ENCODE measurements around the gene ACOT4. TPM values are rescaled to one million over a fixed set of nuclear protein-coding genes. Genes with fewer than 3 reads are reported as not detected.
A peak's percentile ranks its signal among the peaks of the same experiment; 100 is the strongest.

ACOT4 gene
- total RNA-seq, 2 experiments from 2014 or later, result not detected

DNA sequence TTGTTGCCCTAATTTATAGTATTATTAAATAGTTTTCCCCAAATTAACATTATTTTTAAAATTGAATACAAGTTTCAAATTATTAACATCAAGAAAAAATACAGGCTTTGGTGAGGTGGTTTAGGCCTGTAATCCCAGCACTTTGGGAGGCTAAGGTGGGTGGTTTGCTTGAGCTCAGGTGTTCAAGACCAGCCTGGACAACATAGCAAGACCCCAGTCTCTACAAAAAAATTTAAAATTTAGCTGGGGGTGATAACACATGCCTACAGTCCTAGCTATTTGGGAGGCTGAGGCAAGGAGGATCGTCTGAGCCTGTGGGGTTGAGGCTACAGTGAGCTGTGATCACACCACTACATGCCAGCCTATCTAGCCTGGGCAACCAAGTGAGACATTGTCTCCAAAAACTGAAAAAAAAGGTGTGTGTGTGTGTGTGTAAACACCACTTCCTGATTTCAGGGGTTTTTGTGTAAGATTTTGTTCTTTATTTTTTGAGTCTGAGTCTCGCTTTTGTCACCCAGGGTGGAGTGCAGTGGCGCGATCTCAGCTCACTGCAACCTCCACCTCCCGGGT is 49.2 kb downstream of the ACOT4 start:
- no peak for DNase-seq (ENCODE audit: low spot score)
- Histone ChIP-seq H3K36me3 (ENCODE audit: insufficient read depth, low read length) (no peaks in the 10 kb centered on the region), H3K4me3 (ENCODE audit: low read depth, low read length, poor library complexity, severe bottlenecking) (no peak overlapping the region), H2AFZ (ENCODE audit: low read length) (no peak overlapping the region), H3K79me2 (ENCODE audit: insufficient read depth, low read depth, low read length) (no peaks in the 10 kb centered on the region), H3K27ac (ENCODE audit: low read depth, low read length, poor library complexity, severe bottlenecking) (no peak overlapping the region), H4K20me1 (ENCODE audit: insufficient read depth, low read length) (no peaks in the 10 kb centered on the region), H3K9me2 (ENCODE audit: insufficient read depth, low read length) (no peaks in the 10 kb centered on the region), H3K4me1 (ENCODE audit: insufficient read depth, low read length, poor library complexity, severe bottlenecking) (peaks cover 12% of the 10 kb centered on the region), H3K4me2 (ENCODE audit: low read length) (no peak overlapping the region), H3K9me3 (ENCODE audit: low read length) (no peaks in the 10 kb centered on the region)
- TF ChIP-seq CTCF (conservative IDR thresholded peaks at IDR 0.05; ENCODE audit: low read length), result no peak
- TF ChIP-seq EZH2phosphoT487 (IDR thresholded peaks at IDR 0.05; ENCODE audit: borderline replicate concordance, low read depth, low read length), result no peak
- no TSS peak for BruUV-seq (replicated peaks)
- intact Hi-C loops (cut with micrococcal nuclease; ENCODE audit: unreplicated experiment), result no loop called here
- ChIA-PET CTCF (ENCODE audit: unreplicated experiment) (no interaction called here), POLR2A (no interaction called here)

DNA sequence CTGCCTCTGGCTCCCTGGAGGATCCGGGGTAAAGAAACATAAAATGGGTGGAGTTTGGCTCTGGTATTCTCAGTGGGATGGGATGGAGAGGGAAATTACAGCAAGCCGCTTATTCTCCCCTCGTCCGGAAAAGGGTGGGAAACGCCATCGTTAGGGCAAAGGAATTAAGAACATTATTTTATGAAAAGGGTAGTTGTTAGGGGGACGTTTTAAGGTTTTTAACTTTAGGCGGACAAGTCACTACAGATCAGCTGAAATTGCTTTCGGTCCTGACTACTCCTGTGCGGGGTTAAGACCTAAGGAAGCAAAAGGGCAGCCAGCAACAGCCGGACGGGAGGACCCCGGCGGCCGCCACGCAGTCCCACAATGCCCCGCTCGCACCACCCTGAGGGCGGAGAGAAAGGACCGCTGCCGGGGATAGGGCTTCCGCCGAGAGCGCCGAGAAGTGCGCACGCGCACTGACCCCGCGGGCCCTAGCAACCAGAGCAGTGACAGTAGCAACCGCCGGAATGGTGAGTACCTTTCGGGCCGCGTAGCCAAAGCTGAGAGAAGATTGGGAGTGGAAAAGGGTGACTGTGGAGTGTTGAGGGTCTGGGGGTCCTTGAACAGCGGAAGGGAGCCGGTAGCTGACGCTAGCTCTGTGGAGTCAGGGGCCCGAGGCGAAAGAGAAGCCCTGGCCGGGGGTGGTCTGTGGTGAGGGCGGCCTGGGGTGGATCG is 53.0 kb downstream of the ACOT4 start, which contains the start of gene DNAL1:
Gene DNAL1, plus strand, starts transcription at position 456 of the 717 bp plus-strand sequence. Its CDS starts 54 bp downstream, at position 510.
- peak; percentile 93 for DNase-seq (ENCODE audit: low spot score)
- no peak for TF ChIP-seq EZH2phosphoT487 (IDR thresholded peaks at IDR 0.05; ENCODE audit: borderline replicate concordance, low read depth, low read length)
- no peak for TF ChIP-seq CTCF (conservative IDR thresholded peaks at IDR 0.05; ENCODE audit: low read length)
- Histone ChIP-seq H3K36me3 (ENCODE audit: insufficient read depth, low read length) (no peaks in the 10 kb centered on the region), H3K9me2 (ENCODE audit: insufficient read depth, low read length) (no peaks in the 10 kb centered on the region), H3K4me2 (ENCODE audit: low read length) (peak within 1 kb of the TSS; percentile 80), H3K79me2 (ENCODE audit: insufficient read depth, low read depth, low read length) (no peaks in the 10 kb centered on the region), H3K27ac (ENCODE audit: low read depth, low read length, poor library complexity, severe bottlenecking) (no peak within 1 kb of the TSS), H3K4me1 (ENCODE audit: insufficient read depth, low read length, poor library complexity, severe bottlenecking) (peaks cover 13% of the 10 kb centered on the region), H4K20me1 (ENCODE audit: insufficient read depth, low read length) (no peaks in the 10 kb centered on the region), H3K4me3 (ENCODE audit: low read depth, low read length, poor library complexity, severe bottlenecking) (peak within 1 kb of the TSS; percentile 75), H2AFZ (ENCODE audit: low read length) (peak within 1 kb of the TSS; percentile 94), H3K9me3 (ENCODE audit: low read length) (no peaks in the 10 kb centered on the region)
- BruUV-seq (replicated peaks), result TSS peak; percentile 100
- POLR2A ChIA-PET, result interaction anchor here (0.6 to 1.8 kb wide), 4 partner anchors 10 to 168 kb away, joined by 3 to 4 read pairs (median 3); partner anchors contain the start of gene ACOT2
- CTCF ChIA-PET (ENCODE audit: unreplicated experiment), result no interaction called here
- intact Hi-C loops (cut with micrococcal nuclease; ENCODE audit: unreplicated experiment), result loop anchor here (2.0 kb wide), 1 partner anchor 68 kb away; no protein-coding TSS in a partner anchor

DNA sequence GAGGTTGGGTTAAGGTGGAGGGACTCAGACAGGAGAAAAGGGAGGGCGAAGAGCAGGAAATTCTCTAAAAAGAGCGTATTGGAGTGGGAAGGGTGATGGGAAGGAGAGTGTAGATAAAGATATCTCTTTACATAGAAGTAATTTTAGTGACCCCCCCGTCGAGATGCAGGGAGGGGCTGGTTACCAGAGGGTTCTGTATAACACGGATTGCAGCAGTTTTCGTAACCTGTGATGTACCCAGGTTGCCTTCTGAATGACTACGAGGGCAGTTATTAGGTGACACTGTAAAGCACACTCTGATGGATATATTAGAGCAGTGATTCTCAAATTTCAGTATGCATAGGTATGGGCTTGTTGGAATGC is 53.6 kb downstream of the ACOT4 start:
- Histone ChIP-seq H3K9me3 (ENCODE audit: low read length) (no peaks in the 10 kb centered on the region), H2AFZ (ENCODE audit: low read length) (peak overlapping the region; percentile 94), H3K36me3 (ENCODE audit: insufficient read depth, low read length) (no peaks in the 10 kb centered on the region), H4K20me1 (ENCODE audit: insufficient read depth, low read length) (no peaks in the 10 kb centered on the region), H3K9me2 (ENCODE audit: insufficient read depth, low read length) (no peaks in the 10 kb centered on the region), H3K4me3 (ENCODE audit: low read depth, low read length, poor library complexity, severe bottlenecking) (peak overlapping the region; percentile 75), H3K4me2 (ENCODE audit: low read length) (peak overlapping the region; percentile 80), H3K27ac (ENCODE audit: low read depth, low read length, poor library complexity, severe bottlenecking) (no peak overlapping the region), H3K79me2 (ENCODE audit: insufficient read depth, low read depth, low read length) (no peaks in the 10 kb centered on the region), H3K4me1 (ENCODE audit: insufficient read depth, low read length, poor library complexity, severe bottlenecking) (peaks cover 13% of the 10 kb centered on the region)
- no peak for DNase-seq (ENCODE audit: low spot score)
- no TSS peak for BruUV-seq (replicated peaks)
- ChIA-PET CTCF (ENCODE audit: unreplicated experiment) (no interaction called here), POLR2A (interaction anchor here (0.5 to 1.8 kb wide), 2 partner anchors 9 to 74 kb away, joined by 3 to 4 read pairs; no protein-coding TSS in a partner anchor)
- TF ChIP-seq CTCF (conservative IDR thresholded peaks at IDR 0.05; ENCODE audit: low read length) (no peak), EZH2phosphoT487 (IDR thresholded peaks at IDR 0.05; ENCODE audit: borderline replicate concordance, low read depth, low read length) (no peak)
- intact Hi-C loops (cut with micrococcal nuclease; ENCODE audit: unreplicated experiment), result loop anchor here (2.0 kb wide), 1 partner anchor 68 kb away; no protein-coding TSS in a partner anchor

All from OCI-LY7 (cell line).